HEK293 (cell line): ENCODE measurements around the gene LITAFD.

ENCODE experiments used
- CTCF ChIA-PET: fragments of 350-600 bp; formaldehyde crosslinking; extraction: SDS; loops from one replicate; lab custom pipeline; 2021; ENCODE audit warnings: antibody characterized with exemption; lab: Yijun Ruan, JAX
- POLR2A ChIA-PET: fragments of 300-600 bp; formaldehyde crosslinking; extraction: SDS; loops from one replicate; lab custom pipeline; 2020; ENCODE audit warnings: antibody characterized with exemption, inconsistent platforms; lab: Yijun Ruan, JAX
- H3K27ac ChIP-seq: fragments of 200-500 bp; sonication (Bioruptor generic); 2 replicates; pipeline ENCODE4 v1.5.1; 2014; ENCODE audit warnings: low read depth, low read length, control low read depth, inconsistent platforms; ENCODE audit errors: extremely low read depth
- H3K36me3 ChIP-seq, 2 experiments: fragments of 200-500 bp in 1 of 2; sonication (Bioruptor generic) in 1 of 2; 1 replicate in 1 of 2; 2 replicates in 1 of 2; pipeline ENCODE4 v1.5.1; 2014 to 2017; ENCODE audit warnings: inconsistent platforms in 2 of 2, low read length in 2 of 2; ENCODE audit not compliant: control insufficient read depth in 2 of 2, insufficient read depth in 1 of 2
- H3K4me1 ChIP-seq: fragments of 200-500 bp; sonication (Bioruptor generic); 2 replicates; pipeline ENCODE4 v1.5.1; 2014; ENCODE audit warnings: mild to moderate bottlenecking, low read length, inconsistent platforms; ENCODE audit not compliant: control insufficient read depth, insufficient read depth
- H3K4me3 ChIP-seq: 2 replicates; pipeline ENCODE4 v1.5.1; 2011; ENCODE audit warnings: low read depth, mild to moderate bottlenecking, control low read depth, low read length, moderate library complexity
- H3K9me3 ChIP-seq: fragments of 200-500 bp; sonication (Bioruptor generic); 2 replicates; pipeline ENCODE4 v1.5.1; 2014; ENCODE audit warnings: low read depth, low read length, inconsistent platforms; ENCODE audit not compliant: control insufficient read depth, insufficient read depth
- GFI1B ChIP-seq: fragments of 450-650 bp; formaldehyde crosslinking; IDR thresholded peaks from 2 replicates; pipeline ENCODE4 v1.5.1; 2016; ENCODE audit warnings: missing biosample characterization, missing genetic modification characterization
- IKZF3 ChIP-seq: fragments of 450-650 bp; IDR thresholded peaks from 2 replicates; pipeline ENCODE4 v1.5.0; 2018; ENCODE audit warnings: missing biosample characterization, mild to moderate bottlenecking, missing genetic modification characterization, moderate library complexity
- INSM2 ChIP-seq: fragments of 450-650 bp; formaldehyde crosslinking; IDR thresholded peaks from 2 replicates; pipeline ENCODE4 v1.5.1; 2016; ENCODE audit warnings: missing biosample characterization, missing genetic modification characterization
- KLF10 ChIP-seq: fragments of 450-650 bp; IDR thresholded peaks from 2 replicates; pipeline ENCODE4 v1.5.1; 2018; ENCODE audit warnings: missing biosample characterization, mild to moderate bottlenecking, missing genetic modification characterization
- REPIN1 ChIP-seq: fragments of 450-650 bp; formaldehyde crosslinking; IDR thresholded peaks from 2 replicates; pipeline ENCODE4 v1.5.1; 2017; ENCODE audit warnings: missing biosample characterization, missing genetic modification characterization, low read depth
- SALL2 ChIP-seq: fragments of 450-650 bp; formaldehyde crosslinking; IDR thresholded peaks from 2 replicates; pipeline ENCODE4 v1.5.0; 2017; ENCODE audit warnings: missing biosample characterization, mild to moderate bottlenecking, missing genetic modification characterization, borderline replicate concordance
- SP2 ChIP-seq: fragments of 450-650 bp; formaldehyde crosslinking; IDR thresholded peaks from 2 replicates; pipeline ENCODE4 v1.5.1; 2016; ENCODE audit warnings: missing biosample characterization, missing genetic modification characterization
- WT1 ChIP-seq: fragments of 450-650 bp; formaldehyde crosslinking; IDR thresholded peaks from 2 replicates; pipeline ENCODE4 v1.5.1; 2016; ENCODE audit warnings: missing biosample characterization, missing genetic modification characterization
- ZBTB21 ChIP-seq: fragments of 450-650 bp; formaldehyde crosslinking; IDR thresholded peaks from 2 replicates; pipeline ENCODE4 v1.5.1; 2017; ENCODE audit warnings: missing biosample characterization, missing genetic modification characterization
- ZFP3 ChIP-seq: fragments of 450-650 bp; formaldehyde crosslinking; IDR thresholded peaks from 2 replicates; pipeline ENCODE4 v1.5.1; 2016; ENCODE audit warnings: low read depth, missing biosample characterization, missing genetic modification characterization
- ZNF132 ChIP-seq: fragments of 450-650 bp; formaldehyde crosslinking; IDR thresholded peaks from 2 replicates; pipeline ENCODE4 v1.5.1; 2017; ENCODE audit warnings: missing biosample characterization, missing genetic modification characterization, borderline replicate concordance
- ZNF211 ChIP-seq: fragments of 450-650 bp; formaldehyde crosslinking; IDR thresholded peaks from 2 replicates; pipeline ENCODE4 v1.5.1; 2016; ENCODE audit warnings: low read depth, missing biosample characterization, missing genetic modification characterization
- ZNF248 ChIP-seq: fragments of 450-650 bp; formaldehyde crosslinking; IDR thresholded peaks from 2 replicates; pipeline ENCODE4 v1.5.1; 2017; ENCODE audit warnings: missing biosample characterization, missing genetic modification characterization
- ZNF324 ChIP-seq: fragments of 450-650 bp; formaldehyde crosslinking; IDR thresholded peaks from 2 replicates; pipeline ENCODE4 v1.5.1; 2016; ENCODE audit warnings: missing biosample characterization, missing genetic modification characterization
- ZNF398 ChIP-seq: fragments of 450-650 bp; formaldehyde crosslinking; IDR thresholded peaks from 2 replicates; pipeline ENCODE4 v1.5.1; 2017; ENCODE audit warnings: missing biosample characterization, missing genetic modification characterization
- ZNF426 ChIP-seq: fragments of 450-650 bp; formaldehyde crosslinking; IDR thresholded peaks from 2 replicates; pipeline ENCODE4 v1.5.1; 2017; ENCODE audit warnings: missing biosample characterization, missing genetic modification characterization, mild to moderate bottlenecking, inconsistent platforms, moderate library complexity
- ZNF521 ChIP-seq: fragments of 450-650 bp; formaldehyde crosslinking; IDR thresholded peaks from 2 replicates; pipeline ENCODE4 v1.5.1; 2017; ENCODE audit warnings: missing biosample characterization, mild to moderate bottlenecking, missing genetic modification characterization
- ZNF560 ChIP-seq: fragments of 450-650 bp; formaldehyde crosslinking; IDR thresholded peaks from 2 replicates; pipeline ENCODE4 v1.5.1; 2017; ENCODE audit warnings: missing biosample characterization, missing genetic modification characterization, borderline replicate concordance
- ZNF600 ChIP-seq: fragments of 450-650 bp; formaldehyde crosslinking; IDR thresholded peaks from 2 replicates; pipeline ENCODE4 v1.5.1; 2016; ENCODE audit warnings: missing biosample characterization, missing genetic modification characterization
- ZNF664 ChIP-seq: fragments of 450-650 bp; formaldehyde crosslinking; IDR thresholded peaks from 2 replicates; pipeline ENCODE4 v1.5.1; 2016; ENCODE audit warnings: missing biosample characterization, missing genetic modification characterization
- ZNF747 ChIP-seq: fragments of 450-650 bp; formaldehyde crosslinking; IDR thresholded peaks from 2 replicates; pipeline ENCODE4 v1.5.1; 2016; ENCODE audit warnings: missing biosample characterization, missing genetic modification characterization
- ZNF830 ChIP-seq: fragments of 450-650 bp; IDR thresholded peaks from 2 replicates; pipeline ENCODE4 v1.5.0; 2018; ENCODE audit warnings: missing biosample characterization, missing genetic modification characterization, low read depth, mild to moderate bottlenecking, moderate library complexity
- ZSCAN23 ChIP-seq: fragments of 450-650 bp; formaldehyde crosslinking; IDR thresholded peaks from 2 replicates; pipeline ENCODE4 v1.5.1; 2016; ENCODE audit warnings: missing biosample characterization, missing genetic modification characterization
- ZXDB ChIP-seq: fragments of 450-650 bp; formaldehyde crosslinking; IDR thresholded peaks from 2 replicates; pipeline ENCODE4 v1.5.1; 2016; ENCODE audit warnings: missing biosample characterization, missing genetic modification characterization
- TF ChIP-seq, protein P1 (sequence below): fragments of 450-650 bp; formaldehyde crosslinking; IDR thresholded peaks from 2 replicates; pipeline ENCODE4 v1.5.1; 2017; ENCODE audit warnings: missing biosample characterization, missing genetic modification characterization
- TF ChIP-seq, protein P2 (sequence below): fragments of 450-650 bp; formaldehyde crosslinking; IDR thresholded peaks from 2 replicates; pipeline ENCODE4 v1.5.1; 2016; ENCODE audit warnings: missing biosample characterization, missing genetic modification characterization
- TF ChIP-seq, protein P3 (sequence below): fragments of 450-650 bp; formaldehyde crosslinking; IDR thresholded peaks from 2 replicates; pipeline ENCODE4 v1.5.1; 2016; ENCODE audit warnings: missing biosample characterization, missing genetic modification characterization

Gene LITAFD

DNA sequence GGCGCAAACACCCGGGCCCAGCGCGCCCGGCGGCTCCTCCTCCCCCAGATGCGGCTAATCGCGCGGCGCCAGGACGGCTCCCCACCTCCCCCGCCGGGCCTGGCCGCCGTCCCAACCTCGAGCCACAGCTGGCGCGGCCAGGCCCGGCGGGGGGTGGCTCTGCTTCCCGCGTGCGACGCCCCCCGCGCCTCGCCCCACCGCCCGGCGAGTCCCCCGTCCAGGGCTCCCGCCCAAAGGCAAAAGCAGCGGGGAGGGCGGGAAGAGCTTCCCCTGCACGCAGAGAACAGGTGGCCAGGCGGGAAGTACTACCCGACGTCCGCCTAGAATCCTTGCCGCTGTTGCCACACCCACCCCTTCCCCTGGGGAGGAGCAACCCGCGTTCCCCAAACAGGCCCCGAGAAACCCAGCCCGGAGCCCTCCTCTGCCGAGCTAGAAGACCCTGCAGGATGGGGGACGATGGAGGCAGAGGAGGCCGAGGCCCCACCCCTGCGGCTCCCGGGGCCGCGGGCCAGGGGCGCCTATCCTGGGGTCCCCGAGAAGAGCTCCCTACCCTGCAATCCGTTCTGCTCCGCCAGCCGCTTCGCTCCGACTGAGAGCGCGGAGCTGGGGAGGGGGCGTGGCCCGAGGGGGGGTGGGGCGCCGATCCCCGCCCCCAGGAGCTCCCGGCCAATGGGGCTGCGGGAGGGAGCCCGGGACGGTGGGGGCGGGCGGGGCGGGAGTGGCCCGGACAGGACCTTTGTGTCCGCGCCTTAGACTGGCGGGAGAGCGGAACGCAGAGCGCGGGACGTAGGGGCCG, 13.5 kb upstream of the LITAFD start, which contains the start of gene CARHSP1:
TSS of gene CARHSP1 (minus strand) at position 591 of the 796 bp plus-strand sequence. CDS start 9,678 bp downstream, outside the sequence.
- POLR2A ChIA-PET = interaction anchor here (0.5 to 2.4 kb wide), 22 partner anchors 10 to 225 kb away, joined by 3 to 21 read pairs (median 3); partner anchors contain the start of genes ABAT, HAPSTR1, PMM2 and TMEM186
- Histone ChIP-seq H3K36me3 (peaks cover 0 to 14% of the 10 kb centered on the region in 2 experiments; a peak in 2 of 3 replicates), H3K9me3 (no peaks in the 10 kb centered on the region), H3K4me3 (peak within 1 kb of the TSS; percentile 75), H3K4me1 (peaks cover 11% of the 10 kb centered on the region), H3K27ac (peak within 1 kb of the TSS; percentile 90)
- CTCF ChIA-PET = interaction anchor here (0.6 to 0.9 kb wide), 6 partner anchors 11 to 165 kb away, joined by 3 read pairs; no protein-coding TSS in a partner anchor
- no peak for TF ChIP-seq ZNF747
- TF ChIP-seq, protein P1, sequence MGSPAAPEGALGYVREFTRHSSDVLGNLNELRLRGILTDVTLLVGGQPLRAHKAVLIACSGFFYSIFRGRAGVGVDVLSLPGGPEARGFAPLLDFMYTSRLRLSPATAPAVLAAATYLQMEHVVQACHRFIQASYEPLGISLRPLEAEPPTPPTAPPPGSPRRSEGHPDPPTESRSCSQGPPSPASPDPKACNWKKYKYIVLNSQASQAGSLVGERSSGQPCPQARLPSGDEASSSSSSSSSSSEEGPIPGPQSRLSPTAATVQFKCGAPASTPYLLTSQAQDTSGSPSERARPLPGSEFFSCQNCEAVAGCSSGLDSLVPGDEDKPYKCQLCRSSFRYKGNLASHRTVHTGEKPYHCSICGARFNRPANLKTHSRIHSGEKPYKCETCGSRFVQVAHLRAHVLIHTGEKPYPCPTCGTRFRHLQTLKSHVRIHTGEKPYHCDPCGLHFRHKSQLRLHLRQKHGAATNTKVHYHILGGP (tag by site-specific recombination) = no peak
- no peak for TF ChIP-seq REPIN1 (tag by site-specific recombination)
- no peak for TF ChIP-seq ZBTB21 (tag by site-specific recombination)
- no peak for TF ChIP-seq ZSCAN23 (tag by site-specific recombination)
- no peak for TF ChIP-seq ZNF664 (tag by site-specific recombination)
- no peak for TF ChIP-seq ZNF830 (tag by site-specific recombination)
- 0 out of 2 replicates have a peak, but pooled peaks have one; percentile 24 for TF ChIP-seq ZNF324
- no peak for TF ChIP-seq ZNF132 (tag by site-specific recombination)
- TF ChIP-seq IKZF3 = peak; percentile 95
- TF ChIP-seq ZNF398 = peak; percentile 86
- no peak for TF ChIP-seq SALL2
- TF ChIP-seq ZNF600 (tag by site-specific recombination) = peak; percentile 99
- no peak for TF ChIP-seq WT1 (tag by site-specific recombination)
- TF ChIP-seq SP2 (tag by site-specific recombination) = peak; percentile 79
- TF ChIP-seq, protein P2, sequence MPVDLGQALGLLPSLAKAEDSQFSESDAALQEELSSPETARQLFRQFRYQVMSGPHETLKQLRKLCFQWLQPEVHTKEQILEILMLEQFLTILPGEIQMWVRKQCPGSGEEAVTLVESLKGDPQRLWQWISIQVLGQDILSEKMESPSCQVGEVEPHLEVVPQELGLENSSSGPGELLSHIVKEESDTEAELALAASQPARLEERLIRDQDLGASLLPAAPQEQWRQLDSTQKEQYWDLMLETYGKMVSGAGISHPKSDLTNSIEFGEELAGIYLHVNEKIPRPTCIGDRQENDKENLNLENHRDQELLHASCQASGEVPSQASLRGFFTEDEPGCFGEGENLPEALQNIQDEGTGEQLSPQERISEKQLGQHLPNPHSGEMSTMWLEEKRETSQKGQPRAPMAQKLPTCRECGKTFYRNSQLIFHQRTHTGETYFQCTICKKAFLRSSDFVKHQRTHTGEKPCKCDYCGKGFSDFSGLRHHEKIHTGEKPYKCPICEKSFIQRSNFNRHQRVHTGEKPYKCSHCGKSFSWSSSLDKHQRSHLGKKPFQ (tag by site-specific recombination) = no peak
- no peak for TF ChIP-seq ZFP3 (tag by site-specific recombination)
- TF ChIP-seq ZNF521 = no peak
- TF ChIP-seq INSM2 (tag by site-specific recombination) = peak; percentile 58; the same call in 1 of the 2 replicates
- no peak for TF ChIP-seq ZNF426 (tag by site-specific recombination)
- TF ChIP-seq GFI1B (tag by site-specific recombination) = 0 out of 2 replicates have a peak, but pooled peaks have one; percentile 6
- peak; percentile 96 for TF ChIP-seq KLF10 (tag by site-specific recombination)
- TF ChIP-seq, protein P3, sequence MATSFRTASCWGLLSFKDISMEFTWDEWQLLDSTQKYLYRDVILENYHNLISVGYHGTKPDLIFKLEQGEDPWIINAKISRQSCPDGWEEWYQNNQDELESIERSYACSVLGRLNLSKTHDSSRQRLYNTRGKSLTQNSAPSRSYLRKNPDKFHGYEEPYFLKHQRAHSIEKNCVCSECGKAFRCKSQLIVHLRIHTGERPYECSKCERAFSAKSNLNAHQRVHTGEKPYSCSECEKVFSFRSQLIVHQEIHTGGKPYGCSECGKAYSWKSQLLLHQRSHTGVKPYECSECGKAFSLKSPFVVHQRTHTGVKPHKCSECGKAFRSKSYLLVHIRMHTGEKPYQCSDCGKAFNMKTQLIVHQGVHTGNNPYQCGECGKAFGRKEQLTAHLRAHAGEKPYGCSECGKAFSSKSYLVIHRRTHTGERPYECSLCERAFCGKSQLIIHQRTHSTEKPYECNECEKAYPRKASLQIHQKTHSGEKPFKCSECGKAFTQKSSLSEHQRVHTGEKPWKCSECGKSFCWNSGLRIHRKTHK (tag by site-specific recombination) = no peak
- no peak for TF ChIP-seq ZNF211 (tag by site-specific recombination)
- TF ChIP-seq ZXDB = peak; percentile 52
- TF ChIP-seq ZNF248 (tag by site-specific recombination) = no peak
- no peak for TF ChIP-seq ZNF560 (tag by site-specific recombination)
